GM18499 (cell line): ENCODE measurements around the gene PPM1K.
"Not testable (repeated sequence)": the region's sequence is repeated elsewhere in the genome, so short reads cannot be mapped to it uniquely, and the experiment has no call there.

ENCODE experiments used
- ATAC-seq: cut with Tn5 transposase; IDR thresholded peaks from one replicate; pipeline ENCODE4 v1.9.1; 2021; ENCODE audit warnings: moderate number of reproducible peaks; ENCODE audit not compliant: insufficient read depth, unreplicated experiment

Gene PPM1K

GRCh38 chr4:88284439-88285234, at the start of gene PPM1K:
Gene PPM1K (minus strand): TSS chr4:88284561. CDS start chr4:88278583, 5,978 bp downstream.
- ATAC-seq, result peak; percentile 65

GRCh38 chr4:88333741-88334405, 49.5 kb upstream of the PPM1K start:
- ATAC-seq, result no peak

- no peak for ATAC-seq
Observed at GRCh38 chr4:88327665-88328064, 43.3 kb upstream of the PPM1K start.

- ATAC-seq, result peak; percentile 94
Observed at GRCh38 chr4:88320780-88321373, 36.5 kb upstream of the PPM1K start.

- ATAC-seq, result peak; percentile 39
Observed at GRCh38 chr4:88320224-88320779, 35.9 kb upstream of the PPM1K start.

- no peak for ATAC-seq
Observed at GRCh38 chr4:88318751-88319350, 34.5 kb upstream of the PPM1K start.

- ATAC-seq, result no peak
Observed at GRCh38 chr4:88315460-88316017, 31.2 kb upstream of the PPM1K start.

GRCh38 chr4:88313088-88313624, 28.8 kb upstream of the PPM1K start:
- not testable (repeated sequence) for ATAC-seq

GRCh38 chr4:88308587-88308986, 24.2 kb upstream of the PPM1K start:
- no peak for ATAC-seq

- no peak for ATAC-seq
Observed at GRCh38 chr4:88297725-88298454, 13.5 kb upstream of the PPM1K start.

- no peak for ATAC-seq
Observed at GRCh38 chr4:88297212-88297516, 12.8 kb upstream of the PPM1K start.

- no peak for ATAC-seq
Observed at GRCh38 chr4:88296413-88297211, 12.3 kb upstream of the PPM1K start.

- no peak for ATAC-seq
Observed at GRCh38 chr4:88295656-88296055, 11.3 kb upstream of the PPM1K start.

GRCh38 chr4:88291003-88291402, 6.6 kb upstream of the PPM1K start:
- ATAC-seq, result no peak

GRCh38 chr4:88286897-88287296, 2.5 kb upstream of the PPM1K start:
- no peak for ATAC-seq

- no peak for ATAC-seq
Observed at GRCh38 chr4:88285235-88285653, 883 bp upstream of the PPM1K start.

- peak; percentile 2 for ATAC-seq
Observed at GRCh38 chr4:88283661-88284438, 511 bp downstream of the PPM1K start.

- no peak for ATAC-seq
Observed at GRCh38 chr4:88280228-88280795, 4.0 kb downstream of the PPM1K start.
